Islet of Langerhans (tissue), 1 donor: ENCODE measurements around the gene LMX1A.

Experiments
- FAIRE-seq: peaks from one replicate; lab custom pipeline; 2011; peaks lifted over from hg19 to GRCh38; lab: Jason Lieb, UNC

LMX1A gene

GRCh38 chr1:165161130-165161529, 195.4 kb downstream of the LMX1A start:
- no peak for FAIRE-seq

- FAIRE-seq = no peak
Observed at GRCh38 chr1:165153182-165153581, 203.3 kb downstream of the LMX1A start.

GRCh38 chr1:165152727-165153126, 203.8 kb downstream of the LMX1A start:
- FAIRE-seq = no peak

GRCh38 chr1:165152109-165152508, 204.4 kb downstream of the LMX1A start:
- FAIRE-seq = no peak
